Adipocyte (in vitro differentiated cells): ENCODE measurements around the gene GNB1.

Experiments
- DNase-seq: peaks from one replicate; pipeline ENCODE4 v3.0.0-alpha.2; 2015; ENCODE audit warnings: low read depth
- H3K27me3 ChIP-seq: replicated peaks from 2 replicates; pipeline ENCODE4 v1.7.0; 2013; ENCODE audit warnings: mild to moderate bottlenecking, low read length, moderate library complexity; ENCODE audit not compliant: control insufficient read depth, insufficient read depth
- H3K36me3 ChIP-seq: 2 replicates; pipeline ENCODE4 v1.7.0; 2013; ENCODE audit warnings: low read length, mild to moderate bottlenecking, moderate library complexity; ENCODE audit not compliant: control insufficient read depth, insufficient read depth, severe bottlenecking
- H3K4me1 ChIP-seq: 2 replicates; pipeline ENCODE4 v1.7.0; 2013; ENCODE audit warnings: mild to moderate bottlenecking, low read length, moderate library complexity; ENCODE audit not compliant: control insufficient read depth, insufficient read depth
- H3K4me3 ChIP-seq: 2 replicates; pipeline ENCODE4 v1.7.0; 2013; ENCODE audit warnings: mild to moderate bottlenecking, low read length, moderate library complexity
- H3K9ac ChIP-seq: 2 replicates; pipeline ENCODE4 v1.7.0; 2013; ENCODE audit warnings: mild to moderate bottlenecking, low read length, moderate library complexity
- H3K9me3 ChIP-seq: 2 replicates; pipeline ENCODE4 v1.7.0; 2013; ENCODE audit warnings: mild to moderate bottlenecking, low read length, moderate library complexity; ENCODE audit not compliant: control insufficient read depth

Gene GNB1

GRCh38 chr1:1842360-1843146 lies 48.3 kb downstream of the GNB1 start:
- peaks cover 40% of the 10 kb centered on the region for H3K4me1 ChIP-seq
- H3K9me3 ChIP-seq, result no peaks in the 10 kb centered on the region
- no peak overlapping the region for H3K9ac ChIP-seq
- no peaks in the 10 kb centered on the region for H3K27me3 ChIP-seq
- H3K4me3 ChIP-seq, result no peak overlapping the region
- no peak for DNase-seq
- peaks cover under 1% of the 10 kb centered on the region for H3K36me3 ChIP-seq

GRCh38 chr1:1841575-1841995 lies 49.3 kb downstream of the GNB1 start:
- no peaks in the 10 kb centered on the region for H3K27me3 ChIP-seq
- H3K4me1 ChIP-seq, result peaks cover 30% of the 10 kb centered on the region
- peak overlapping the region; percentile 6 for H3K9ac ChIP-seq
- H3K4me3 ChIP-seq, result peak overlapping the region; percentile 63
- H3K9me3 ChIP-seq, result no peaks in the 10 kb centered on the region
- peaks cover 3% of the 10 kb centered on the region for H3K36me3 ChIP-seq
- no peak for DNase-seq

GRCh38 chr1:1839311-1839965 lies 51.4 kb downstream of the GNB1 start:
- Histone ChIP-seq H3K9ac (no peak overlapping the region), H3K4me1 (peaks cover 25% of the 10 kb centered on the region), H3K36me3 (peaks cover 19% of the 10 kb centered on the region), H3K9me3 (no peaks in the 10 kb centered on the region), H3K27me3 (no peaks in the 10 kb centered on the region), H3K4me3 (no peak overlapping the region)
- DNase-seq, result no peak

- no peak for DNase-seq
- Histone ChIP-seq H3K9ac (no peak overlapping the region), H3K27me3 (no peaks in the 10 kb centered on the region), H3K4me3 (no peak overlapping the region), H3K36me3 (peaks cover 30% of the 10 kb centered on the region), H3K4me1 (peaks cover 34% of the 10 kb centered on the region), H3K9me3 (no peaks in the 10 kb centered on the region)
Observed at GRCh38 chr1:1836119-1836518, 54.8 kb downstream of the GNB1 start.

GRCh38 chr1:1835546-1835945 lies 55.3 kb downstream of the GNB1 start:
- Histone ChIP-seq H3K4me3 (no peak overlapping the region), H3K36me3 (peaks cover 30% of the 10 kb centered on the region), H3K9me3 (no peaks in the 10 kb centered on the region), H3K9ac (no peak overlapping the region), H3K4me1 (peaks cover 28% of the 10 kb centered on the region), H3K27me3 (no peaks in the 10 kb centered on the region)
- no peak for DNase-seq

GRCh38 chr1:1833916-1834325 lies 57.0 kb downstream of the GNB1 start:
- H3K4me1 ChIP-seq, result peaks cover 23% of the 10 kb centered on the region
- no peak overlapping the region for H3K9ac ChIP-seq
- H3K36me3 ChIP-seq, result peaks cover 35% of the 10 kb centered on the region
- no peaks in the 10 kb centered on the region for H3K27me3 ChIP-seq
- DNase-seq, result no peak
- no peak overlapping the region for H3K4me3 ChIP-seq
- H3K9me3 ChIP-seq, result no peaks in the 10 kb centered on the region

- Histone ChIP-seq H3K36me3 (peaks cover 35% of the 10 kb centered on the region), H3K9me3 (no peaks in the 10 kb centered on the region), H3K4me1 (peaks cover 23% of the 10 kb centered on the region), H3K27me3 (no peaks in the 10 kb centered on the region), H3K9ac (no peak overlapping the region), H3K4me3 (no peak overlapping the region)
- no peak for DNase-seq
Observed at GRCh38 chr1:1833456-1833855, 57.4 kb downstream of the GNB1 start.

- Histone ChIP-seq H3K4me3 (no peak overlapping the region), H3K9ac (no peak overlapping the region), H3K9me3 (no peaks in the 10 kb centered on the region), H3K36me3 (peaks cover 35% of the 10 kb centered on the region), H3K27me3 (no peaks in the 10 kb centered on the region), H3K4me1 (peaks cover 23% of the 10 kb centered on the region)
- no peak for DNase-seq
Observed at GRCh38 chr1:1832820-1833219, 58.1 kb downstream of the GNB1 start.

- peaks cover 27% of the 10 kb centered on the region for H3K4me1 ChIP-seq
- no peak overlapping the region for H3K4me3 ChIP-seq
- H3K27me3 ChIP-seq, result no peaks in the 10 kb centered on the region
- H3K9ac ChIP-seq, result no peak overlapping the region
- DNase-seq, result no peak
- no peaks in the 10 kb centered on the region for H3K9me3 ChIP-seq
- peaks cover 36% of the 10 kb centered on the region for H3K36me3 ChIP-seq
Observed at GRCh38 chr1:1832166-1832565, 58.7 kb downstream of the GNB1 start.

- no peak overlapping the region for H3K4me3 ChIP-seq
- H3K27me3 ChIP-seq, result no peaks in the 10 kb centered on the region
- H3K9ac ChIP-seq, result peak overlapping the region; percentile 6
- peaks cover 15% of the 10 kb centered on the region for H3K4me1 ChIP-seq
- H3K9me3 ChIP-seq, result no peaks in the 10 kb centered on the region
- DNase-seq, result no peak
- H3K36me3 ChIP-seq, result peaks cover 36% of the 10 kb centered on the region
Observed at GRCh38 chr1:1827089-1827848, 63.6 kb downstream of the GNB1 start.

GRCh38 chr1:1826356-1827088 lies 64.4 kb downstream of the GNB1 start:
- Histone ChIP-seq H3K9me3 (no peaks in the 10 kb centered on the region), H3K9ac (no peak overlapping the region), H3K27me3 (no peaks in the 10 kb centered on the region), H3K4me3 (no peak overlapping the region), H3K4me1 (peaks cover 12% of the 10 kb centered on the region), H3K36me3 (peaks cover 43% of the 10 kb centered on the region)
- DNase-seq, result no peak
